Activated CD8-positive, alpha-beta memory T cell treated with anti-CD3 and anti-CD28 coated beads, Interleukin-2, amount 50 U/mL, for 1 hour (primary cell): ENCODE measurements around the gene TLX3.
"Not testable (repeated sequence)": the region's sequence is repeated elsewhere in the genome, so short reads cannot be mapped to it uniquely, and the experiment has no call there.

Experiments used
- DNase-seq: peaks from one replicate; pipeline ENCODE4 v3.0.0-alpha.2; 2020; ENCODE audit errors: extremely low read depth

TLX3 gene

DNA sequence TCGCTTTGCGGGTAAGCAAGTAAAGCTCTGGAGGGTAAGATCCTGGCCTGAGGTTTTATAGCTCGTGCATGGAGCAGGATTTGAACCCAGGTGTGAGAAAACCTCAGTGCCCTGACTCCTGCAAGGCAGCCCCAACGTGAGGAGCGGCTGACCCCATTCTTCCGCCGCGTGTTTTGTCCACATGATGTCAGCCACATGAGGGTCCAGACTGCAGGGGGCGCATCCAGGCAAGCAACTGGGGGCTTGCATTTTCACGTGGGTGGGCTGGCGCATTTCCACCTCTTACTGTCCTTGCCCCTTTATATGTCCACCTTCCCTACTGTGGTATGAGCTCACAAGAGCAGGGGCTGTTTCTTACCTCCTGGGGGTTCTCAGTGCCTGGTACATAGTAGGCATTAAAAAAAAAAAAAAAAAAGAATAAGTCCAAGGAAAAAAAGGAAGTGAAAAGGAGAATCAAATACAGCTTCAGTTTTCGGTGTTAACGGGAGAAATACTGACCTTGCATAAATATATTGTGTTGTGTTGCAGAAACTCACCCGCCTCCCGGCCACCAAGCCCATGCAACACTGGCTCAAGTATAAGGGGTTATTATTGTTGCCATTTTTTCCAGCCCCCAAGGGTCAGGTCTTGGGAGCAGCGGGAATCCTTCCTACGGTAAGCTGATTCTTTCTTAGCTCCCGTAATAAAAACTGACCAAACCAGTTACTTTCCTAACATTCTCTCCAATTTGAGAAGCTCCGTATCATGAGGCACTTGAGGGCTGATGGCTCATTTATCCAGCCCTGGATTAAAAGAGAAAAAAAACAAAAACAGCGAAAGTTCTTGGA, 15.0 kb downstream of the TLX3 start:
- no peak for DNase-seq

DNA sequence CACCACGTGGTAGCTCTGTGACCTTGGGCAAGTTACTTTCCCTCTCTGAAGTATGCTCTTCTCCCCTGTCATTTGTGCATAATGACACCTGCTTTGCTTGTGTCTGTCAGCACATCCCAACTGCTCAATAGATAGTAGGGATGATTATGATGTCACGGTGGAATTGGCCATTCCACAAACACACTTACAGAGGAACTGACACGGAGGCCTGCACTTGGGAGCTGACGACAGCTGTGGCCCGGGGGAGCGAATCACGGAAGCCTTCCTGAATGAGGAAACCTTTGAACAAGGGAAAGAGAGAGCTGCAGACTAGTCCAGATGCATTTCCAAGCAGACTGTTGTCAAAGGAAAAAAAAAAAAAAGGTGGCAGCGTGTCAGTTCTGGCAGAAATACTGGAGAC, 21.0 kb downstream of the TLX3 start:
- no peak for DNase-seq

DNA sequence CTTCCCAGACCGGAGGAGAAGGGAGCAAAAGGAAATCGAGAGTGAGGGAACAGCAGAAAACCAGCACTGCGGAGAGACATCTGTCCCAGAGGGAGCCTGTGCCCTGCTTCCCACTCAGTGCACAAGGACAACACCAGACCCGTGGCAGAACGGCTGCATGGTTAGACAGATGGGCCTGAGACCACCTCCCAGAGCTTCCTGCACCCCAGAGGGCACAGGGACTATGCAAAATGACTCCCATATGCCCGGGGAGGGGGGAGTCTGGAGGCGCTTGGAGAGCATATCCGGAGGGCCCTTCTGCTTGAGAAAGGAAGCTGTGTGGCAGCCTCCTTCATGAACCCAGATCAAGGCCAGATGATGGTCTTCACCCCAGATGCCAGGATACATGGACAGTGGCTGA, 26.6 kb downstream of the TLX3 start:
- DNase-seq = no peak

DNA sequence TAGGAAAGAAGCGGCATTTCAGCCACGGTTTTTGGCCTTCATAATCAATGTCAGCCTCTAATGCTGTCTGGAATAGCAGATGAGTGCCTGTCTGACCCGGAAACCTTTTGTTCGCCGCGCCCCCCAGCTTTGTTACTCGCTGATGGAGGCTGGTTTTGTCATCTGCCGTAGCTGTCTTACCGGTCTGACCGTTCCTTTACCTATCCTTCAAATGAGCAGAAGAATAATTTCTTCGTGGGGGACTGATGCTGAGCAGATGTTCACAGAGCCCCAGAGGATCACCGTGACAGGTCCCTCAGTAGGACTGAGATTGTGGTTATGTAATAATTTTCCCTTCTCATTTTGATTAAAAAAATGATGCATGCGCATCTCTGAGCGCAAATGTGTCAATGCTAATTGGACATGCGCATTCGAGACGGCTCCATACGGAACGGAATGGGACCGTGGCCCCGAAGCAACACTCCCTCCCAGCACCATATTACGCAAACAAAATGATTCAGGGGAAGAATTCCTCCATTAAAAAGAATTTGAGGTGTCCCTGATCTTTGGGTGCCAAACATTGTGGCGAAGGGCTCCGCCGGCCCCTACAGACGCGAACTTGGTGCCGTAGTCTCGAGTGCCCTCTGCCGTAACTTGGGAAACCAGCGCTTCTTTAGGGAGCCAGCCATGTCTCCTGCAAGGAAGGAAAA, 27.6 kb downstream of the TLX3 start:
- DNase-seq = no peak

DNA sequence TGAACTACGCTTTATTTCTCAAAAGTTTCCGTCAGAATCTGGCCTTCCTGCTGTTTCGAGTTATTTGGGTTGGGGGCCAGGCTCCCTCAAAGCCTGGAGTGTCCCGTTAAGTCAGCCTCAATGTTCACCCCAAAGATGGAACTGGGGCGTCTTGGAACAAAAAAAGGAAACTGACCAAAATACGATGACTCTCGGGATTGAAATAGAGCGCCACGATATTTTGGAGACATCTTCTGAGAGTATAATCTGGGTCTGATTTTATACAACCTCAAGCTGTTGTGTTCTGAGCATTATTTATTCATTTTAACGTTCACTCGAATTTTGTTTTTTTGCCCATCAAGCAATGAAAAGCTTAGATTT, 28.1 kb downstream of the TLX3 start:
- DNase-seq = no peak

DNA sequence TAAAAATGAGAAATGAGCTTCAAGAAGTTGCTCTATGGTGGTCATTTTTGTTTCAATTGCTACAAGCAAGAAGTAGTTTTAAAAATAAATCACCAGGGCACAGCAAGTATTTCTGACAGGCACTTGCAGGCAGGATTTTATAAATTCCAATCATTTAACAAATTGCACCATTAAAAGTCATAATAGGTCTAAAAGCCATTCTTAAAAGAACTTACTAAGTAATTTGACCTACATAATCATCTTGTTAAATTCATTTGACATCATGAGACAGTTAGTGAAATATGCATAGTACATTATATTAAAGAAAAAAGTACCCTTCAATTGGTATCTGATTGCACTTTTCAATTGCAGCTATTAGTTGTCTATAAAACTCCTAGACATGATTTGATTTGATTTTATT, 31.0 kb downstream of the TLX3 start:
- no peak for DNase-seq

DNA sequence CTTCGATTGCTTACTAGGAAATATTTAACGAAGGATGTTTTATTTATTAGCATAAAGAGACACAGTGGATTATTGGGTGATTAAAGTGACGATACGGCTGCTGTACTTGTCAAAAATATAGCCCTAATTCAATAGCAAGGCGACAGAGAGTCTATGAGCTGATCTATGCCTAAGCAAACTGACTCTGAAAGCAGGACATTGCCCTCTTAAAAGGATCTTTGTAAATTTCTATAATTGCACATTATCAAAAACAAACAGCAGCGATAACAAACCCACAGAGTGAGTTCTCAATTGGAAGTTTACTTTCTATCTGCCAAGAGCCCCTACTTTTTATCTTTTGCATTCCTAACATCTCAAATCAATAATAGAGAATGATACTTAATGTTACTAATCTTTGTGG, 31.4 kb downstream of the TLX3 start:
- no peak for DNase-seq

- no peak for DNase-seq
Measured at GRCh38 chr5:171342362-171343111, 33.5 kb downstream of the TLX3 start.

DNA sequence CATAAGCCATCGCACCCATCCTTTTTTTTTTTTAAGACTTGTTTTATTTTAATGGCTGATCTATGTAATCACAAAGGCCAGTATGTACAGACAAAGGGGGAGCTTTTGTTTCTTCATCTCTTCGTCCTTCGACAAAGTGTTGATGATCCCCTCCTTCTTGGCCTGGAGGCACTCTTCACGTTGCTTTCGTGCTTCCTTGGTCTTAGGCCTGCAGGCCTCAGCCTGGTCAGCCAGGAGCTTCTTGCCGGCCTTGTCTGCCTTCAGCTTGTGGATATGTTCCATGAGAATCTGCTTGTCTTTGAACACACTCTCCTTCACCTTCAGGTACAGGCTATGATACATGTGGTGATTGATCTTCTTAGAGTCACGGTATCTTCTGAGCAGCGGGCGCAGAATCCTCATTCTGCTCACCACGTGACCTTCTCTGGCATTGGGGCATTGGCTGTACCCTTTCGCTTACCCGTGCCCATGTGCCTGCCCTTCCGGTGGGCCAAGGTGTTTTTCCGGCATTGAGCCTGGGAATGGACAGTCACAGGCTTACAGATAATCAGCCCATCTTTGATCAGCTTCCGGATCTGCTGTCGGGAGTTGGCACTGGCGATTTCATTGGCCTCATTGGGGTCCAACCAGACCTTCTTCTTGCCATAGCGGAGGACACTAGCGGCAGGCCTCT, 36.0 kb downstream of the TLX3 start:
- DNase-seq = no peak

GRCh38 chr5:171351536-171352073, 42.6 kb downstream of the TLX3 start:
- DNase-seq = no peak

DNA sequence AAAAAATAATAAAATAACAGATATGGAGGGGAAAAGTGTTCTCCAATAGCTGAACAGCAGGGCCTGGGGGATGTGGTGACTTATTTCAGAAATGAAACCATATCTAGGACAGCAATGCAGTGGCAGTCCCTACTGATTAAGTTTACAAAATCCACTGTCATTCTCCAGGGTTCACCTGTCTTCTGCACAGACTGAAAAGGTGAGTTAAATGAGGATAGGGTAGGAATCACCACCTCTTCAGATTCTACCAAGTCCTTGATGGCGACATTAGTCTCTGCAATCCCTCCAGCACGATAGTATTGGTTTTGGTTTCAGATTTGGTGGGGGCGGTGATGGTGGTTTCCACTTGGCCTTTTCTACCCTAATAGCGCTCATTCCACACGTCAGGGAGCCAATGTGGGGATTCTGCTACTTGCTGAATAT, 46.3 kb downstream of the TLX3 start:
- DNase-seq = no peak

GRCh38 chr5:171357843-171358242, 48.8 kb downstream of the TLX3 start:
- no peak for DNase-seq

DNA sequence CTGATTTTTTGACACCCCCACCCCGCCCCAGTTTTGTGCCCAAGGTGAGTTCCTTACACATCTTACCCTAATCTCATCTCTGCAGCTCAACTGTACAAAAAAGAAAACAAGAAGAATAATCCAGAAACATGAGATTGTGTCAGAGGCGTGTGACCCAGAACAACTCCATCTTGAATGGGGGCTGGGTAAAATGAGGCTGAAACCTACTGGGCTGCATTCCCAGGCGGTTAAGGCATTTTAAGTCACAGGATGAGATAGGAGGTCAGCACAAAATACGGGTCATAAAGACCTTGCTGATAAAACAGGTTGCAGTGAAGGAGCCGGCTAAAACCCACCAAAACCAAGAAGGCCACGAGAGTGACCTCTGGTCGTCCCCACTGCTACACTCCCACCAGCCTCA, 52.1 kb downstream of the TLX3 start:
- not testable (repeated sequence) for DNase-seq
